OCI-LY7 (cell line): ENCODE results near the gene TBX5.

Experiments
- CTCF ChIP-seq: fragments of 200-600 bp; sonication (generic); conservative IDR thresholded peaks from 2 replicates; pipeline ENCODE4 v1.5.1; 2014; ENCODE audit warnings: mild to moderate bottlenecking, antibody characterized with exemption, low read length, moderate library complexity, mixed read lengths
- EZH2phosphoT487 ChIP-seq: fragments of 200-600 bp; sonication (generic); IDR thresholded peaks from 2 replicates; pipeline ENCODE4 v1.6.1; 2018; ENCODE audit warnings: low read depth, borderline replicate concordance, mild to moderate bottlenecking, mixed run types, antibody characterized with exemption, low read length, moderate library complexity, mixed read lengths

DNA sequence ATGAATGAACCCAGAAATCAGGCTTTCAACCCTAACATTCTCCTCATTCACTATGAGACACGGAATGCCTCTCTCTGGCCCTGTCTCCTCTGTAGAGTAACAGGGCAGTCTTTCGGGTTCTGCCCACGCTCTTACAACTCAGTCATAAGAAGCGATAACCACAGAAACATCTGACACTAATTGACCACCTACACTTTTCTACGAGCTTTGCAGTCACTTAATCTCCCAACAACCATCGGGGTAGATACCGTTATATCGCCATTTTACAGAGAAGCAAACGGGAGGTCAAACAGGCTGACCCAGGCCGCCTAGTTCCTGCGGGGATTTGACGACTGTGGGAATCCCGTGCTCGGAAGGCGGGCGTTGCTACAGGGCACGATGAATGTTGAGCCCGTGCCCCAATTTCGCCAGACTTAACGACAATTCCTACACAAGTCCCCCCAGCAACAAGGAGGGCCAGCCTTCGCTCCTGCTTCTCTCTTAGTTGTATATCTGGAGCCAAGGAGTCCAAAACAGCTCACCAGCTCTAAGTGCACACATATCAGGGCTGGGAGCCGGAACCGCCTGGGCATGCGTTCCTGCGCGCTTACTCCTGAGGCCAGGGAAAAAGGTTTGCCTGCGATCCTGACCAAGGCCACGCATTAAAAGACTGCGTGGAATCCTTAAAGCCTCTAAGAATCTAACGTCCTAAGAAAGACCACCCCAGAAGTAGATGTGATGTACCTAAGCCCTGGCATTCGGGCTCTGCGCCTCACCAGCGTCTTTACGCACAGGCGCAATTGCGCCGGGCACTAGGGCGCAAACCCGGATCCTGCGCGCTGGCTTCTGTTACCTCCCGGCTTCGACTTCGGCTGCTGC, 38.7 kb upstream of the TBX5 start:
- TF ChIP-seq CTCF (no peak), EZH2phosphoT487 (no peak)
